ENCODE results near the gene NPPA.

DNA sequence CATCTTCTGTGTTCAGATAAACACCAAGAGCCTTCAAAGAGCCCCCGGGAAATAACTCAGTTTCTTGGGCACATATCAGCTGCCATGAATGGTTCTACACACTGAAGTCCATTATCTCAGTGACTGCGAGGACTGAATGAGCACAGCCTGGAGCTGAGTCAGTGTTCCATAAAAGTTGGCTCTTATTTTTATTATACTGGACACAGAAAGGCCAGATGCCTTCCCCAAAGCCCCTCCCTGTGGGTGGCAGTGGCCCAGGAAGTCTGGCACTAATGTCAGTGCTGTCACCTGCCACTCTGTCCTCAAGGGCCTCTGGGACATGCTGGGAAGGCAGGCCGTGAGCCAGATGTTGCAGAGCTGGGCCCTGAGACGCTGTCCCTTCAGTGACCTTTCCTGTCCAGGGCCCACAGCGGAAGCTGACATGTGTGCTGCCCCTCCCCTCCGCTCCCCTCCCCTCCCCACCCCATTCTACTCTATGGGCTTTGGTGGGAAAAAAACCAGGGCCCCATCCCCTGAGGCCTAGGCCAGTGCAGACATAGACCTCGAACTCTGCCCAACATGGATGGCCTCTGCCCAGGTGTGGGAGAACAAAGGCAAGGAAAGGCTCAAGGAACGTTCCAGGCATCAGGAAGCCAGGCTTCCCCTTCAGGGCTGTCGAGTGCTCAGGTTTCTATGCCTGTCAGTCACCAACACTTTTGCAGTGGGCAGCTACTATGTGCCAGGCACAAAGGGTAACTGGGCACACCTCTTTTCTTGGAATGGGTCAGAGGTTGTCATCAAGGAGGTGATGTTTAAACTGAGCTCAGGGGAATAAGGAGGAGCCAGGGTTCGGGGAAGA, 33.5 kb upstream of the NPPA start:
- TF ChIP-seq ZNF274 (IDR thresholded peaks at IDR 0.05; ENCODE audit: low read depth, low read length) = no peak
- TF ChIP-seq SUZ12 (IDR thresholded peaks at IDR 0.05; ENCODE audit: extremely low read depth, insufficient read depth, insufficient read length) = no peak
- no peak for TF ChIP-seq YY1 (IDR thresholded peaks at IDR 0.05; ENCODE audit: insufficient read depth, insufficient read length)

All from NT2/D1 (cell line).